SH-SY5Y (cell line): ENCODE measurements around the gene CERS5.

Experiments
- GATA2 ChIP-seq: IDR thresholded peaks from 2 replicates; pipeline ENCODE4 v1.6.1; 2011; ENCODE audit warnings: mild to moderate bottlenecking, low read depth, low read length
- GATA3 ChIP-seq: IDR thresholded peaks from 2 replicates; pipeline ENCODE4 v1.6.1; 2011; ENCODE audit warnings: low read depth, mild to moderate bottlenecking, low read length, moderate library complexity

- TF ChIP-seq GATA3, result no peak
- no peak for TF ChIP-seq GATA2
Observed at GRCh38 chr12:50102131-50102531, 65.0 kb downstream of the CERS5 start.
